Activated CD4-positive, alpha-beta T cell treated with anti-CD3 and anti-CD28 coated beads, Interleukin-2, Interleukin-6, amounts not matched to agents 100 ng/mL and 50 ng/mL, durations not matched to agents 16 hours and 8 hours (primary cell): ENCODE results near the gene HECTD1.
A peak's percentile ranks its signal among the peaks of the same experiment; 100 is the strongest.
"Not testable (repeated sequence)": the region's sequence is repeated elsewhere in the genome, so short reads cannot be mapped to it uniquely, and the experiment has no call there.

ENCODE experiments used
- DNase-seq: peaks from one replicate; pipeline ENCODE4 v3.0.0-alpha.2; 2020

The HECTD1 gene

DNA sequence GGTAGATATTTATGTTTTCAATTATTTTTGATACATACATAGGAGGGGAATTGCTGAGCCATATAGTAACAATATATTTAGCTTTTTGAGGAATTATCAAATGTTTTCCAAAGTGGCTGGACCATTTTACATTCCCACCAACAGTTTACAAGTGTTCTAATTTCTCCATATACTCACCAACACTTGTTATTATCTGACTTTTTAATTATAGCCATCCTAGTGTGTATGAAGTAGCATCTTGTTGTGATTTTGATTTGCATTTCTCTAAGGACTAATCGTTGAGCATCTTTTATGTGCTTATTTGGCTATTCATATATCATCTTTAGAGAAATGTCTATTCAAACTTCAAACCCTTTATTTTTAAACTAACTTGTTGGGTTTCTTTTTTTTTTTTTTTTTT is 17.2 kb upstream of the HECTD1 start:
- no peak for DNase-seq

DNA sequence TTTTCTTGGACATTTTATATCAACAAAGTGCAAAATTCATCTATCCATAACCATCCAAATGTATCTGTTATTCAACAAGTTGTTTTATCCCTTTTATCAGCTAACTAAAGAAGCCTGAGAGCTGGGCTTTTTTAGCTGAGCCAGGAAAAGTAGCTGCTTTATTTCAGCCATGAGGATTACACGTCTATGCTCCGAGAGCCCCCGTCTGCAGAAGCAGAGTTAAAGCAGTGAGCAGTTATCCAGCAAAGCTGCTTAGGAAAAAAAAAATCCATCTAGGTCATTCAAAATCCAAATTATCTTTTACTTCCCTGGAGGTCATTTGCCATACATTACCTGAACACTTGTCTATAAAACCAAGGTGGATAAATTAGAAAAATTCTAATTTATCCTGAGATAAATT is 15.7 kb upstream of the HECTD1 start:
- DNase-seq, result no peak

GRCh38 chr14:31222834-31223233 is 15.2 kb upstream of the HECTD1 start:
- DNase-seq, result no peak

DNA sequence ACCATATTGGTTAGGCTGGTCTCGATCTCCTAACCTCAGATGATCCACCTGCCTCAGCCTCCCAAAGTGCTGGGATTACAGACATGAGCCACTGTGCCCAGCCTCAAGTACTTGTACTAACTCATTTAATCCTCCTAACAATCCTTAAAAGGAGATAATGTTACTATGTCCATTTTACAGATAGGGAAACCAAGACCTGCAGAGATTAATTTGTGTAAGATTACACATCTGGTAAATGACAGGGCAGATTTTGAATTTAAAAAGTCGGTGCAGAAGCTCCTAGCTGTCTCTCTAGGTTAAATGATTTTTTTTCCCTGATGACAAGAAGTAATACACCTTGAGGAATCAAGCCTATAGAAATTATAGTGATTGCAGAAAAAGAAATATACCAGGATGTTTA is 13.7 kb upstream of the HECTD1 start:
- no peak for DNase-seq

GRCh38 chr14:31219169-31219568 is 11.6 kb upstream of the HECTD1 start:
- DNase-seq, result no peak

DNA sequence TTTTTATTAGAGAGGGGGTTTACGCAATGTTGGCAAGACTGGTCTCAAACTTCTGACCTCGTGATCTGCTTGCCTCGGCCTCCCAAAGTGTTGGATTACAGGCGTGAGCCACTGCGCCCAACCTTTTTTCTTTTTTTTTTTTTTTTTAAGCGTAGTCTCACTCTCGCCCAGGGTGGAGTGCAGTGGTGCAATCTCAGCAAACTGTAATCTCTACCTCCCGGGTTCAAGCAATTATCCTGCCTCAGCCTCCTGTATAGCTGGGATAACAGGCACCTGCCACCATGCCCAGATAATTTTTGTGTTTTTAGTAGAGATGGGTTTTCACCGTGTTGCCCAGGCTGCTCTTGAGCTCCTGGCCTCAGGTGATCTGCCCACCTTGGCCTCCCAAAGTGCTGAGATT is 8.8 kb upstream of the HECTD1 start:
- DNase-seq, result no peak

DNA sequence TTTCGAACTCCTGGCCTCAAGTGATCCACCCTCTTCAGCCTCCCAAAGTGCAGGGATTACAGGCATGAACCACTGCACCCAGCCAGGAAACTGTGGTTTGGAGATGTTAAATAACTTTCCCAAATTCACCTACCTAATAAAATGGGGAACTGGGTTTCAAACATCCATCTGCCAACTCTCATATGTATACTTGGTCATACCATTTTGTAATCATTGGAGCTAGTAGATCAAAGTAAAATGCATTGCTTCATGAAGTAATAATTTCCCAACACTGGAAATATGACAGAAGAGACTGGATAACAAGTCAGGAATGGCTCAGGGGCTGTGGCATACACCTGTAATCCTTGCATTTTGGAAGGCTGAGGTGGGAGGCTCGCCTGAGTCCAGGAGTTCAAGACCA is 5.3 kb upstream of the HECTD1 start:
- no peak for DNase-seq

GRCh38 chr14:31209605-31210004 is 2.0 kb upstream of the HECTD1 start:
- no peak for DNase-seq

DNA sequence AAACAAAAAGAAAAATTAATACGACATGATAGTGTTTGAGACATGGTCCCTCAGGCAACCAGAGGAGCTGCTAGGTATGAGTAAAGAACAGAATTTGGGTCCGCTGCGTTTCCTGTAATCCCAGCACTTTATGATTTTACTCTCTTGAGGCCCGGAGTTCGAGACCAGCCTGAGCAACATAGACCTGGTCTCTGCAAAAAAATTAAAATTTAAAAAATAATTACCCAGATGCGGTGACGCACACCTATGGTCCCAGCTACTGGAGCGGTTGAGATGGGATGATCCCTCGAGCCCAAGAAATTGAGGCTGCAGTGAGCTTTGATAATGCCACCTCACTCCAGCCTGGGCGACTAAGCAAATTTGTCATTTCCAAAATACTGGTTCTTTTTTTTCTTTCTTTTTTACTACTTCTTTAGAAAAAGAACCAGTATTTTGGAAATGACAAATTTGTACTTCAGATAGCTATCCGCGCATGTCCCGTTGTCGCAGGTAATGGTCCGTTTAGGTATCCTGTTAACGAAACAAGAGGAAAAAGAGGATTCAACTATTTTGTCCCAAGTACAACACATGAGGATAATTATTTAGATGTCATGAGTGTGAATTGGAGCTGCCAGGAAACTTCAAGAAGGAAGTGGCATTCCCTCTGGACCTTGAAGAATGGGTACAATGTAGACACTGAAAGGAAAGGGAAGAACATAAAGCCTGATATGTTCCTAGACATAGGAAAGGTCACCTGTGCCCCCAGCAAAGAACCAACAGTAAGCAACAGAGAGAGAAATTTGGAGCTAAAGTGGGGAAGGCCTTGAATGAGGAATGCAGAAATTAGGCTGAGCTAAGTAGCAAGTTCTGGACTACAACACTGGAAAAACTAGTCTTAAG is 1.2 kb upstream of the HECTD1 start:
- no peak for DNase-seq

- no peak for DNase-seq
Observed at GRCh38 chr14:31207287-31207754, 272 bp downstream of the HECTD1 start.

DNA sequence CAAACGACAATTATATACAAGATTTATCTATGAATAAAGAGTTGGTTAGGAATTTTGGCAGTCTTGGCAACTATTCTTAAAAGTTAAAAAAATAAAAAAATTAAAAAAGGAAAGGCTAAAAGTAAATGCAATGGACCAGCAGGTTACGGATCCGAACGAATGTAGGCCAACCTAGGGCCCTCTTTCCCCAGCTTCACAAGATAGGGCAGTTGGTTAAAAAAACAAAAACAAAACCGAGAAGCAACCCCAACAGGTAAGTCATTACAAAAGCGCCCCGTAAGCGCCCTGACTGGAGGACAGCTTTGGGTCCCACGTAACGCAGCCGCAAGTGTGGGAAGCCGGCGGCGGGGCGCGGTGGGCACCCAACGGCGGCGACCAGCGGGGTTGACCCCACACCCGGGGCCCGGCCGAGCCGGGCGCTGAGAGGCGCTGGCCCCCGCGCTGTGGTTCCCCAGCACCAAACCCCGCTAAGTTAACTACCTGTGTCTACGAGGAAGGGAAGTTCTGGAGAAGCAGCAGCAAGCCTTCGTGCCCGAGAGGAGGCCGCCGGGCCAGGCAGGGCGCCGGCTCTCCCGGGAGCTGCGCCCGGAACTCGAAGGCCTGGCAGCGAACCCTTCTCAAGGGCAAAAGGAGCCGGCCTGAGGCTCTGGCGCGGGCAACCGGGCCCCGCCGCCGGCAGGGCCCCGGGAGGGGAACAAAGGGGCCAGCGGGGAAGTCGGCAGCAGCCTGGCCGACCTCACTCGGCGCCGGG is 882 bp downstream of the HECTD1 start:
- DNase-seq, result peak; percentile 75

DNA sequence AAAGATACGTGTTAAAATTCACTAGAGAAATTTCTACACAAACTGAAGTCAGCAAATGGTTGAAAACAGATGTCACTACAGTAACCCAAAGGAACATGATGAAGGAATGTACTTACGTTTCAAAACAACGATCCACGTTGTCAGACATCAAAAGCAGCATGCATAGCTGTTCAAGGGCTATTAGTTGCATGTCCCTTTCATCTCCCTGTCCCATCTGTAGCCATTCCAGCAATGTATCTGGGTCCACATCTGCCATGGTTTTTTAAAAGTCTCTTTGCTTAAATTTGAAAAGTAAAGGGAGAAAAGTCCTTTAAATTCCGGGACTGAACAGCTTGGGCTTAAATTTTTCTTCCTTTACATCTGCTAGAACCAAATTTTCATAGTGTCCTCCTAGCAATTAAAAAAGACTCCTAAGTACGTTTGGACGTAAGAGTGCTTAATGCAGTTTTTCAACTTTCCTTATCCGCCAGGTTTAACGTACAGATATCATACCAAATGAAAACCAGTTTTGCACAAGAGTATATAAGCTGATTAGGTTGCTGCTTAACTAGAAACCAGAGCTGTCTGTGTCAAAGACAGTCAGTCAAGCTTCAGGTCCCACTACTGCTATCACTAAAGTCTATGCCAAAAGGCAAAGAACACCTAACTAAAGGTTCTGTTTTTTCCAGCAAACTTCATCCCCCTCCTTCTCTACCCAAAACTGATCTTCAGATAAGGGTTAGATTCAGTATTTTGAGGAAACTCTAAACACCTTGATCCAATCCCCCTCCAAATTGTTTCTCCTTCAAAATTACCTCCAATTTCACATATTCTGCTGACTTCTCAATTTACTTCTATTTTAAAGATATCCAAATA is 1.7 kb downstream of the HECTD1 start:
- DNase-seq, result peak; percentile 14

- DNase-seq, result peak; percentile 24
Observed at GRCh38 chr14:31204593-31205534, 2.7 kb downstream of the HECTD1 start.

- not testable (repeated sequence) for DNase-seq
Observed at GRCh38 chr14:31203899-31204592, 3.5 kb downstream of the HECTD1 start.

- no peak for DNase-seq
Observed at GRCh38 chr14:31203414-31203742, 4.2 kb downstream of the HECTD1 start.

DNA sequence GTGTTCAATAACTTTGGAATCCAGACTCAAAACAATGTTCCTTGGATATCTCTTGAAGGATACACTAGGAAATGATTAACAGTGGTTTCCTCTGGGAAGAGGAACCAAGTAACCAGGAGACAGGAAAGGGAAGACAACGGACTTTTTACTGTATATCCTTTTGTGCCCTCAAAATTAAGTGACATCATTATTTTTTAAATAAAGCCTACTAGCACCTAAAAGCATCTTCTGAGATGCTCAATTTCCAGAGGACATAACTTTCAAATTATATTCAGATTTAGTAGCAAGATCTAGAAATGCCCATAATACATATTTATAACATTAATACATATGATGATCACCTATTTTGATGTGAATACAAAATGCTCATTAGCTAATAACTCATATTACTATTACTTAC is 6.5 kb downstream of the HECTD1 start:
- no peak for DNase-seq

- no peak for DNase-seq
Observed at GRCh38 chr14:31200702-31200990, 6.9 kb downstream of the HECTD1 start.

GRCh38 chr14:31197671-31198070 is 9.9 kb downstream of the HECTD1 start:
- no peak for DNase-seq

GRCh38 chr14:31196839-31197492 is 10.6 kb downstream of the HECTD1 start:
- DNase-seq, result no peak

GRCh38 chr14:31194661-31195060 is 12.9 kb downstream of the HECTD1 start:
- DNase-seq, result no peak

DNA sequence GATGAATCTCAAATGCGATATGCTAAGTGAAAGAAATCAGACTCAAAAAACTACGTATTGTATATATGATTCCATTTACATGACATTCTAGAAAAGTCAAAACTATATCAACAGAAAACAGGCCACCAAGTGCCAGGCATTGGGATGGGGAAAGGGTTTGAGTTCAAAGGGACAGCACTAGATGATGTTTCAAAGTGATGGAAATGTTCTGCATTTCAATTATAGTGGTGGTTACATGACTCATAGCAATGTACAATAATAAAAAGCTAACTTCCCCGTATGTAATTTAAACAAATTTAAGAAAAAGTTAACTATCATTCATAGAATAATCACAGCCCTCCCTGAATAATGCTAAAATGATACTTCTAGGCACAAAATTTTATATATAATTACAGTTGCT is 13.5 kb downstream of the HECTD1 start:
- no peak for DNase-seq
